ENCODE results near the gene SLFN13. TPM values are rescaled to one million over a fixed set of nuclear protein-coding genes. Genes with fewer than 3 reads are reported as not detected.
A peak's percentile ranks its signal among the peaks of the same experiment; 100 is the strongest.

The SLFN13 gene
- polyA plus RNA-seq, 1 donor (not counting 4 experiments of a cell fraction or from before 2014, with no cell fraction given) = 1.4 TPM

- peak; percentile 85 for FAIRE-seq
- Histone ChIP-seq H3K9ac (ENCODE audit: control insufficient read depth, extremely low read depth, insufficient read depth, low read length) (peak within 1 kb of the TSS; percentile 62), H3K36me3 (ENCODE audit: control insufficient read depth in 2 of 2, extremely low read depth in 1 of 2, insufficient read depth in 2 of 2, low read length in 2 of 2) (no peaks in the 10 kb centered on the region), H3K9me3 (ENCODE audit: control insufficient read depth, low read depth, low read length) (no peaks in the 10 kb centered on the region), H2AFZ (ENCODE audit: control insufficient read depth, low read length) (peak within 1 kb of the TSS; percentile 77), H3K27me3 (ENCODE audit: control insufficient read depth, extremely low read depth, insufficient read depth, low read length) (no peaks in the 10 kb centered on the region), H3K79me2 (ENCODE audit: control insufficient read depth, insufficient read depth, low read length) (peaks cover 21% of the 10 kb centered on the region), H3K27ac (ENCODE audit: control insufficient read depth, insufficient read depth, low read length) (peak within 1 kb of the TSS; percentile 70), H3K4me1 (ENCODE audit: control insufficient read depth, extremely low read depth, insufficient read depth, low read length) (peaks cover 8% of the 10 kb centered on the region), H3K9me1 (ENCODE audit: control insufficient read depth, extremely low read depth, insufficient read depth, low read length) (no peaks in the 10 kb centered on the region), H3K4me3 (ENCODE audit: control insufficient read depth in 2 of 3, extremely low read depth in 1 of 3, insufficient read depth in 2 of 3, low read depth in 1 of 3, low read length in 3 of 3) (peak within 1 kb of the TSS; percentile 47 to 83 (median 59)), H3K4me2 (ENCODE audit: control insufficient read depth, extremely low read depth, insufficient read depth, low read depth, low read length) (peak within 1 kb of the TSS; percentile 85), H4K20me1 (ENCODE audit: control insufficient read depth, extremely low read depth, insufficient read depth, low read length) (no peaks in the 10 kb centered on the region)
- dilution Hi-C loops (cut with MboI; ENCODE audit: extremely low pct_ligation_motif_present, low sequenced_read_pairs) = no loop called here
- peak; percentile 70 for DNase-seq (ENCODE audit: low read depth, low spot score)
- no peak for TF ChIP-seq CTCF (optimal IDR thresholded peaks at IDR 0.05 in 1 of 3, IDR thresholded peaks at IDR 0.05 in 1 of 3, conservative IDR thresholded peaks at IDR 0.05 in 1 of 3; ENCODE audit: extremely low read depth in 1 of 3, insufficient read depth in 2 of 3, low read length in 3 of 3)
These were observed 16.1 kb downstream of the SLFN13 start, which contains the start of gene SLFN12 for GRCh38 chr17:35432176-35433074. Gene SLFN12, minus strand, starts transcription at chr17:35432500. Its CDS starts 9,472 bp downstream, at chr17:35423028.

- H4K20me1 ChIP-seq (ENCODE audit: control insufficient read depth, extremely low read depth, insufficient read depth, low read length) = no peaks in the 10 kb centered on the region
These were observed 18.9 kb downstream of the SLFN13 start for GRCh38 chr17:35429702-35430101.

More at GRCh38 chr17:35429702-35430101, 18.9 kb downstream of the SLFN13 start:
- H3K27me3 ChIP-seq (ENCODE audit: control insufficient read depth, extremely low read depth, insufficient read depth, low read length) = no peaks in the 10 kb centered on the region
- no peaks in the 10 kb centered on the region for H3K9me1 ChIP-seq (ENCODE audit: control insufficient read depth, extremely low read depth, insufficient read depth, low read length)
- no peak overlapping the region for H3K4me2 ChIP-seq (ENCODE audit: control insufficient read depth, extremely low read depth, insufficient read depth, low read depth, low read length)
- peaks cover 8% of the 10 kb centered on the region for H3K4me1 ChIP-seq (ENCODE audit: control insufficient read depth, extremely low read depth, insufficient read depth, low read length)
- no peak for FAIRE-seq
- H3K4me3 ChIP-seq (ENCODE audit: control insufficient read depth in 2 of 3, extremely low read depth in 1 of 3, insufficient read depth in 2 of 3, low read depth in 1 of 3, low read length in 3 of 3) = no peak overlapping the region
- no peak for DNase-seq (ENCODE audit: low read depth, low spot score)
- no peak overlapping the region for H3K9ac ChIP-seq (ENCODE audit: control insufficient read depth, extremely low read depth, insufficient read depth, low read length)
- dilution Hi-C loops (cut with MboI; ENCODE audit: extremely low pct_ligation_motif_present, low sequenced_read_pairs) = no loop called here
- H3K36me3 ChIP-seq (ENCODE audit: control insufficient read depth in 2 of 2, extremely low read depth in 1 of 2, insufficient read depth in 2 of 2, low read length in 2 of 2) = no peaks in the 10 kb centered on the region
- no peaks in the 10 kb centered on the region for H3K9me3 ChIP-seq (ENCODE audit: control insufficient read depth, low read depth, low read length)
- H3K79me2 ChIP-seq (ENCODE audit: control insufficient read depth, insufficient read depth, low read length) = peaks cover 21% of the 10 kb centered on the region
- no peak overlapping the region for H3K27ac ChIP-seq (ENCODE audit: control insufficient read depth, insufficient read depth, low read length)
- no peak overlapping the region for H2AFZ ChIP-seq (ENCODE audit: control insufficient read depth, low read length)
- TF ChIP-seq CTCF (optimal IDR thresholded peaks at IDR 0.05 in 1 of 3, IDR thresholded peaks at IDR 0.05 in 1 of 3, conservative IDR thresholded peaks at IDR 0.05 in 1 of 3; ENCODE audit: extremely low read depth in 1 of 3, insufficient read depth in 2 of 3, low read length in 3 of 3) (no peak), EZH2 (IDR thresholded peaks at IDR 0.05; ENCODE audit: low read length) (no peak)

Measured in keratinocyte (primary cell).